ENCODE measurements around the gene ARL15. TPM values are rescaled to one million over a fixed set of nuclear protein-coding genes. Genes with fewer than 3 reads are reported as not detected.

The ARL15 gene
- total RNA-seq, 4 donors from 2014 or later: 36.2 to 338 (median 69.0) TPM

GRCh38 chr5:54295651-54296276, 14.6 kb downstream of the ARL15 start:
- intact Hi-C loops (cut with DNase I; ENCODE audit: low total_unique reads): no loop called here
- H3K27ac ChIP-seq: no peak overlapping the region
- no peaks in the 10 kb centered on the region for H3K27me3 ChIP-seq

GRCh38 chr5:54294097-54294667, 16.2 kb downstream of the ARL15 start:
- Histone ChIP-seq H3K27ac (no peak overlapping the region), H3K9me3 (no peaks in the 10 kb centered on the region), H3K27me3 (no peaks in the 10 kb centered on the region), H3K4me1 (no peaks in the 10 kb centered on the region), H3K4me3 (no peak overlapping the region), H3K36me3 (no peaks in the 10 kb centered on the region)
- DNase-seq: no peak
- TF ChIP-seq CTCF (IDR thresholded peaks at IDR 0.05) (no peak), POLR2A (IDR thresholded peaks at IDR 0.05) (no peak)
- intact Hi-C loops (cut with DNase I; ENCODE audit: low total_unique reads): no loop called here

More at GRCh38 chr5:54295651-54296276, 14.6 kb downstream of the ARL15 start:
- no peak for TF ChIP-seq POLR2A (IDR thresholded peaks at IDR 0.05)
- no peak for TF ChIP-seq CTCF (IDR thresholded peaks at IDR 0.05)
- no peak overlapping the region for H3K4me3 ChIP-seq
- no peaks in the 10 kb centered on the region for H3K36me3 ChIP-seq
- no peaks in the 10 kb centered on the region for H3K4me1 ChIP-seq
- no peaks in the 10 kb centered on the region for H3K9me3 ChIP-seq
- no peak for DNase-seq

GRCh38 chr5:54292866-54293265, 17.5 kb downstream of the ARL15 start:
- intact Hi-C loops (cut with DNase I; ENCODE audit: low total_unique reads): no loop called here
- DNase-seq: no peak

GRCh38 chr5:54291498-54291897, 18.9 kb downstream of the ARL15 start:
- Histone ChIP-seq H3K27ac (no peak overlapping the region), H3K9me3 (no peaks in the 10 kb centered on the region), H3K27me3 (no peaks in the 10 kb centered on the region), H3K4me1 (no peaks in the 10 kb centered on the region), H3K36me3 (no peaks in the 10 kb centered on the region), H3K4me3 (no peak overlapping the region)
- TF ChIP-seq CTCF (IDR thresholded peaks at IDR 0.05) (no peak), POLR2A (IDR thresholded peaks at IDR 0.05) (no peak)
- no peak for DNase-seq
- intact Hi-C loops (cut with DNase I; ENCODE audit: low total_unique reads): no loop called here

More at GRCh38 chr5:54292866-54293265, 17.5 kb downstream of the ARL15 start:
- Histone ChIP-seq H3K27ac (no peak overlapping the region), H3K4me1 (no peaks in the 10 kb centered on the region), H3K4me3 (no peak overlapping the region), H3K27me3 (no peaks in the 10 kb centered on the region), H3K36me3 (no peaks in the 10 kb centered on the region), H3K9me3 (no peaks in the 10 kb centered on the region)
- TF ChIP-seq CTCF (IDR thresholded peaks at IDR 0.05) (no peak), POLR2A (IDR thresholded peaks at IDR 0.05) (no peak)

- no peaks in the 10 kb centered on the region for H3K27me3 ChIP-seq
- no peaks in the 10 kb centered on the region for H3K36me3 ChIP-seq
- no peak for DNase-seq
- no peak overlapping the region for H3K27ac ChIP-seq
- no peak overlapping the region for H3K4me3 ChIP-seq
- no peaks in the 10 kb centered on the region for H3K4me1 ChIP-seq
- intact Hi-C loops (cut with DNase I; ENCODE audit: low total_unique reads): no loop called here
- no peak for TF ChIP-seq CTCF (IDR thresholded peaks at IDR 0.05)
- TF ChIP-seq POLR2A (IDR thresholded peaks at IDR 0.05): no peak
- no peaks in the 10 kb centered on the region for H3K9me3 ChIP-seq
Measured at GRCh38 chr5:54289769-54290168, 20.6 kb downstream of the ARL15 start.
